OCI-LY7 (cell line): ENCODE results near the gene ANKRD66.

Experiments used
- EZH2phosphoT487 ChIP-seq: fragments of 200-600 bp; sonication (generic); IDR thresholded peaks from 2 replicates; pipeline ENCODE4 v1.6.1; 2018; ENCODE audit warnings: low read depth, borderline replicate concordance, mild to moderate bottlenecking, mixed run types, antibody characterized with exemption, low read length, moderate library complexity, mixed read lengths
- TF ChIP-seq, protein P1 (sequence below): fragments of 200-600 bp; sonication (generic); conservative IDR thresholded peaks from 2 replicates; pipeline ENCODE4 v1.5.1; 2014; ENCODE audit warnings: mild to moderate bottlenecking, antibody characterized with exemption, low read length, moderate library complexity, mixed read lengths

DNA sequence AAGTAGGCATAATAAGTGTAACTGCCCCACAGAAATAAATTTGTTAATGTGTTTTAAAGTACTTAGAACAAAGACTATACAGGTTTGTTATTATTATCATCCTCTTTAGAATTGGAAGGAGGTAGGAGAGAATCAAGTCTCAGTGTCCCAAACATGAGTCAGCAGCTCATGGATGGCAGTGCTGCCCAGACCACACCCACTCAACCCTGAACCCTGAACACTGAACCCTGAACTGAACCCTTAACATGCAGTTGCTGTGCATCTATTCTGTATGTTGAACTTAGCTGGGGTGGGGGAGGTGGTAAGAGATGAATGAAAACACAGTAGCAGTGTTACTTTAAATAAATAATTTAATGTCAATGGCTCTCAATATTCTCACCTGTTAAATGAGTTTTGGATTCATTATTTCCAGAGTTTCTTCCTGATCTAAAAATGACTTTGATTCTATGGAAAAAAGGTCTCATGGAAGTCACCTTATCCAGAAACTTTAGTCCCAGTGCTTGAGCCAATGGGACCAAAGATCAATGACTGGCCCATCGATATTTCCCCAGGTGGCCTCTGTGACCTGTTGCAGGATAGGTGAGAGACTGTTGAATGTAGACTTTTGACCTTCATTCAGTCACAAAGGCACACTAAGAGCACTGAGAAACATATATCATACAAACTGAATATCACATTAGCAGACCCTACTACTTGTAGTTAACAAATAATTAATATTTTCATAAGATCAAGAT is 3.1 kb upstream of the ANKRD66 start:
- TF ChIP-seq, protein P1, sequence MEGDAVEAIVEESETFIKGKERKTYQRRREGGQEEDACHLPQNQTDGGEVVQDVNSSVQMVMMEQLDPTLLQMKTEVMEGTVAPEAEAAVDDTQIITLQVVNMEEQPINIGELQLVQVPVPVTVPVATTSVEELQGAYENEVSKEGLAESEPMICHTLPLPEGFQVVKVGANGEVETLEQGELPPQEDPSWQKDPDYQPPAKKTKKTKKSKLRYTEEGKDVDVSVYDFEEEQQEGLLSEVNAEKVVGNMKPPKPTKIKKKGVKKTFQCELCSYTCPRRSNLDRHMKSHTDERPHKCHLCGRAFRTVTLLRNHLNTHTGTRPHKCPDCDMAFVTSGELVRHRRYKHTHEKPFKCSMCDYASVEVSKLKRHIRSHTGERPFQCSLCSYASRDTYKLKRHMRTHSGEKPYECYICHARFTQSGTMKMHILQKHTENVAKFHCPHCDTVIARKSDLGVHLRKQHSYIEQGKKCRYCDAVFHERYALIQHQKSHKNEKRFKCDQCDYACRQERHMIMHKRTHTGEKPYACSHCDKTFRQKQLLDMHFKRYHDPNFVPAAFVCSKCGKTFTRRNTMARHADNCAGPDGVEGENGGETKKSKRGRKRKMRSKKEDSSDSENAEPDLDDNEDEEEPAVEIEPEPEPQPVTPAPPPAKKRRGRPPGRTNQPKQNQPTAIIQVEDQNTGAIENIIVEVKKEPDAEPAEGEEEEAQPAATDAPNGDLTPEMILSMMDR = no peak
- no peak for TF ChIP-seq EZH2phosphoT487
